Loucy (cell line): Measurements from ENCODE around the gene SNX5.

Experiments used
- H2AFZ ChIP-seq: fragments of 200-600 bp; sonication (generic); 2 replicates; pipeline ENCODE4 v1.6.0; 2016; ENCODE audit warnings: antibody characterized with exemption, mild to moderate bottlenecking, low read length, moderate library complexity
- H3F3A ChIP-seq: fragments of 200-600 bp; 2 replicates; pipeline ENCODE4 v1.6.0; 2016; ENCODE audit warnings: antibody characterized with exemption, low read depth, mild to moderate bottlenecking
- H3K27me3 ChIP-seq: fragments of 200-600 bp; sonication (generic); 2 replicates; pipeline ENCODE4 v1.6.1; 2014; ENCODE audit warnings: low read length, mild to moderate bottlenecking; ENCODE audit not compliant: insufficient read depth, poor library complexity, severe bottlenecking
- H3K36me3 ChIP-seq: fragments of 200-600 bp; sonication (generic); 2 replicates; pipeline ENCODE4 v1.6.1; 2016; ENCODE audit warnings: low read length; ENCODE audit not compliant: insufficient read depth
- H3K4me1 ChIP-seq: fragments of 200-600 bp; sonication (generic); 2 replicates; pipeline ENCODE4 v1.5.1; 2014; ENCODE audit warnings: low read length, mild to moderate bottlenecking; ENCODE audit not compliant: insufficient read depth, poor library complexity, severe bottlenecking
- H3K4me2 ChIP-seq: fragments of 200-600 bp; sonication (generic); 2 replicates; pipeline ENCODE4 v1.6.0; 2014; ENCODE audit warnings: antibody characterized with exemption, low read length, low read depth, mild to moderate bottlenecking; ENCODE audit not compliant: poor library complexity, severe bottlenecking
- H3K4me3 ChIP-seq: fragments of 200-600 bp; sonication (generic); 2 replicates; pipeline ENCODE4 v1.5.1; 2014; ENCODE audit warnings: low read length, mild to moderate bottlenecking, mixed read lengths; ENCODE audit not compliant: poor library complexity, severe bottlenecking
- H3K79me2 ChIP-seq: fragments of 200-600 bp; sonication (generic); 2 replicates; pipeline ENCODE4 v1.6.1; 2014; ENCODE audit warnings: low read length; ENCODE audit not compliant: insufficient read depth
- H3K9ac ChIP-seq: fragments of 200-600 bp; sonication (generic); 2 replicates; pipeline ENCODE4 v1.6.0; 2014; ENCODE audit warnings: mild to moderate bottlenecking, low read depth, low read length, moderate library complexity; ENCODE audit not compliant: poor library complexity, severe bottlenecking
- H3K9me2 ChIP-seq: fragments of 200-600 bp; sonication (generic); replicated peaks from 2 replicates; pipeline ENCODE4 v1.6.1; 2016; ENCODE audit warnings: low read depth, low read length, mixed read lengths
- H3K9me3 ChIP-seq: fragments of 200-600 bp; sonication (generic); 2 replicates; pipeline ENCODE4 v1.6.1; 2014; ENCODE audit warnings: mild to moderate bottlenecking, antibody characterized with exemption, low read length, low read depth; ENCODE audit not compliant: insufficient read depth
- H4K20me1 ChIP-seq: fragments of 200-600 bp; sonication (generic); 2 replicates; pipeline ENCODE4 v1.6.0; 2014; ENCODE audit warnings: antibody characterized with exemption, low read length, mild to moderate bottlenecking; ENCODE audit not compliant: insufficient read depth, poor library complexity, severe bottlenecking
- CTCF ChIP-seq: fragments of 200-600 bp; sonication (generic); conservative IDR thresholded peaks from 2 replicates; pipeline ENCODE4 v1.5.1; 2014; ENCODE audit warnings: mild to moderate bottlenecking, antibody characterized with exemption, low read length
- EZH2phosphoT487 ChIP-seq: fragments of 200-600 bp; IDR thresholded peaks from 2 replicates; pipeline ENCODE4 v1.6.1; 2018; ENCODE audit warnings: antibody characterized with exemption, mild to moderate bottlenecking, moderate library complexity, borderline replicate concordance

SNX5 gene

GRCh38 chr20:17934141-17934862, 34.3 kb downstream of the SNX5 start:
- Histone ChIP-seq H3K4me2 (no peak overlapping the region), H3K9ac (no peak overlapping the region), H2AFZ (no peak overlapping the region), H3F3A (no peaks in the 10 kb centered on the region), H3K36me3 (no peaks in the 10 kb centered on the region), H3K27me3 (no peaks in the 10 kb centered on the region), H3K4me3 (no peak overlapping the region), H3K79me2 (no peaks in the 10 kb centered on the region), H3K9me3 (no peaks in the 10 kb centered on the region), H4K20me1 (no peaks in the 10 kb centered on the region), H3K4me1 (peaks cover 15% of the 10 kb centered on the region), H3K9me2 (no peaks in the 10 kb centered on the region)
- no peak for TF ChIP-seq EZH2phosphoT487
- no peak for TF ChIP-seq CTCF

GRCh38 chr20:17933711-17934110, 34.9 kb downstream of the SNX5 start:
- Histone ChIP-seq H3K36me3 (no peaks in the 10 kb centered on the region), H2AFZ (no peak overlapping the region), H3K79me2 (no peaks in the 10 kb centered on the region), H3F3A (no peaks in the 10 kb centered on the region), H3K9ac (no peak overlapping the region), H3K4me2 (no peak overlapping the region), H3K9me2 (no peaks in the 10 kb centered on the region), H3K27me3 (no peaks in the 10 kb centered on the region), H3K4me3 (no peak overlapping the region), H4K20me1 (no peaks in the 10 kb centered on the region), H3K9me3 (no peaks in the 10 kb centered on the region), H3K4me1 (peaks cover 10% of the 10 kb centered on the region)
- no peak for TF ChIP-seq EZH2phosphoT487
- no peak for TF ChIP-seq CTCF

GRCh38 chr20:17933121-17933520, 35.5 kb downstream of the SNX5 start:
- no peaks in the 10 kb centered on the region for H3K79me2 ChIP-seq
- H3F3A ChIP-seq, result no peaks in the 10 kb centered on the region
- no peak overlapping the region for H3K9ac ChIP-seq
- H3K4me3 ChIP-seq, result no peak overlapping the region
- H4K20me1 ChIP-seq, result no peaks in the 10 kb centered on the region
- H2AFZ ChIP-seq, result no peak overlapping the region
- H3K4me2 ChIP-seq, result no peak overlapping the region
- H3K9me2 ChIP-seq, result no peaks in the 10 kb centered on the region
- no peaks in the 10 kb centered on the region for H3K9me3 ChIP-seq
- no peak for TF ChIP-seq EZH2phosphoT487
- peaks cover 8% of the 10 kb centered on the region for H3K4me1 ChIP-seq
- H3K36me3 ChIP-seq, result no peaks in the 10 kb centered on the region
- no peaks in the 10 kb centered on the region for H3K27me3 ChIP-seq

- TF ChIP-seq CTCF (no peak), EZH2phosphoT487 (no peak)
- Histone ChIP-seq H3K27me3 (no peaks in the 10 kb centered on the region), H3K9ac (no peak overlapping the region), H3K4me1 (peaks cover 8% of the 10 kb centered on the region), H4K20me1 (no peaks in the 10 kb centered on the region), H3K4me2 (no peak overlapping the region), H3K9me3 (no peaks in the 10 kb centered on the region), H2AFZ (no peak overlapping the region), H3K9me2 (no peaks in the 10 kb centered on the region), H3F3A (no peaks in the 10 kb centered on the region), H3K4me3 (no peak overlapping the region), H3K79me2 (no peaks in the 10 kb centered on the region), H3K36me3 (no peaks in the 10 kb centered on the region)
These were observed 36.2 kb downstream of the SNX5 start for GRCh38 chr20:17932396-17932795.
